IMR-90 (cell line): ENCODE measurements around the gene GDPD3. TPM values are rescaled to one million over a fixed set of nuclear protein-coding genes. Genes with fewer than 3 reads are reported as not detected.

Experiments
- ATAC-seq: fragments of 200-7000 bp; cut with Tn5 transposase; 2 replicates; pipeline ENCODE4 v1.9.1; 2020; ENCODE audit warnings: low read depth, mild to moderate bottlenecking, moderate library complexity
- BruUV-seq: library from RNA; stranded (reverse); fragments of 400-500 nt; replicated peaks from 2 replicates; lab custom pipeline; 2021; lab: Mats Ljungman, UMichigan
- CTCF ChIA-PET: fragments of 300-600 bp; formaldehyde crosslinking; extraction: SDS; loops from one replicate; lab custom pipeline; 2021; ENCODE audit warnings: antibody characterized with exemption; lab: Yijun Ruan, JAX
- POLR2A ChIA-PET: fragments of 300-600 bp; sonication (Branson Sonifier 250); formaldehyde crosslinking; loops from one replicate; lab custom pipeline; 2022; ENCODE audit warnings: antibody characterized with exemption; ENCODE audit not compliant: unreplicated experiment; lab: Charles Lee
- DNase-seq: peaks from one replicate; pipeline ENCODE4 v3.0.0; 2013
- H2AFZ ChIP-seq: replicated peaks from 2 replicates; pipeline ENCODE3; 2013; ENCODE audit warnings: low read length, mild to moderate bottlenecking; ENCODE audit not compliant: poor library complexity
- H2AK5ac ChIP-seq: 2 replicates; pipeline ENCODE4 v1.6.1; 2013; ENCODE audit warnings: low read depth, low read length, inconsistent platforms
- H2AK9ac ChIP-seq: replicated peaks from 2 replicates; pipeline ENCODE3; 2013; ENCODE audit warnings: mild to moderate bottlenecking, low read depth, low read length, moderate library complexity; ENCODE audit not compliant: poor library complexity
- H2BK120ac ChIP-seq: 2 replicates; pipeline ENCODE4 v1.6.1; 2013; ENCODE audit warnings: low read depth, low read length, inconsistent platforms
- H2BK15ac ChIP-seq: 3 replicates; pipeline ENCODE4 v1.6.1; 2013; ENCODE audit warnings: low read depth, low read length, inconsistent platforms
- H2BK20ac ChIP-seq: 2 replicates; pipeline ENCODE4 v1.6.1; 2013; ENCODE audit warnings: low read depth, mild to moderate bottlenecking, inconsistent platforms, low read length, moderate library complexity
- H2BK5ac ChIP-seq: 2 replicates; pipeline ENCODE4 v1.6.1; 2013; ENCODE audit warnings: mild to moderate bottlenecking, low read depth, low read length, inconsistent platforms; ENCODE audit not compliant: poor library complexity, severe bottlenecking
- H3K14ac ChIP-seq: replicated peaks from 2 replicates; pipeline ENCODE4 v1.6.1; 2013; ENCODE audit warnings: low read depth, low read length, inconsistent platforms
- H3K18ac ChIP-seq: 2 replicates; pipeline ENCODE4 v1.6.1; 2013; ENCODE audit warnings: low read depth, low read length, control low read depth
- H3K23ac ChIP-seq: 2 replicates; pipeline ENCODE4 v1.6.1; 2013; ENCODE audit warnings: low read depth, low read length, inconsistent platforms
- H3K27ac ChIP-seq: 2 replicates; pipeline ENCODE4 v1.5.1; 2013; ENCODE audit warnings: mild to moderate bottlenecking, control low read depth, low read length; ENCODE audit not compliant: insufficient read depth
- H3K27me3 ChIP-seq: 2 replicates; pipeline ENCODE4 v1.6.1; 2013; ENCODE audit warnings: low read length; ENCODE audit not compliant: control insufficient read depth, insufficient read depth
- H3K36me3 ChIP-seq: 2 replicates; pipeline ENCODE4 v1.6.1; 2013; ENCODE audit warnings: low read length, mixed read lengths; ENCODE audit not compliant: control insufficient read depth, insufficient read depth
- H3K4ac ChIP-seq: 2 replicates; pipeline ENCODE4 v1.6.1; 2013; ENCODE audit warnings: low read depth, low read length, inconsistent platforms
- H3K4me1 ChIP-seq: 2 replicates; pipeline ENCODE4 v1.6.1; 2013; ENCODE audit warnings: low read length, mixed read lengths; ENCODE audit not compliant: control insufficient read depth, insufficient read depth
- H3K4me2 ChIP-seq: 2 replicates; pipeline ENCODE4 v1.6.1; 2013; ENCODE audit warnings: low read depth, mild to moderate bottlenecking, control low read depth, low read length, moderate library complexity
- H3K4me3 ChIP-seq: 2 replicates; pipeline ENCODE4 v1.5.1; 2013; ENCODE audit warnings: low read depth, mild to moderate bottlenecking, control low read depth, low read length, moderate library complexity; ENCODE audit not compliant: insufficient read depth
- H3K56ac ChIP-seq: 2 replicates; pipeline ENCODE4 v1.6.1; 2013; ENCODE audit warnings: low read length, inconsistent platforms; ENCODE audit not compliant: insufficient read depth; ENCODE audit errors: extremely low read depth
- H3K79me1 ChIP-seq, 2 experiments: 2 replicates each; pipeline ENCODE4 v1.6.1; 2013; ENCODE audit warnings: low read length in 2 of 2, inconsistent platforms in 1 of 2, low read depth in 1 of 2
- H3K9ac ChIP-seq: 2 replicates; pipeline ENCODE4 v1.6.1; 2013; ENCODE audit warnings: low read depth, low read length, control low read depth
- H3K9me1 ChIP-seq: 2 replicates; pipeline ENCODE4 v1.6.1; 2013; ENCODE audit warnings: low read length, inconsistent platforms; ENCODE audit not compliant: insufficient read depth
- H3K9me3 ChIP-seq: 2 replicates; pipeline ENCODE4 v1.6.1; 2013; ENCODE audit warnings: low read length; ENCODE audit not compliant: control insufficient read depth, insufficient read depth
- H4K20me1 ChIP-seq: 2 replicates; pipeline ENCODE4 v1.6.1; 2013; ENCODE audit warnings: low read length, inconsistent platforms; ENCODE audit not compliant: insufficient read depth
- H4K5ac ChIP-seq: 2 replicates; pipeline ENCODE4 v1.6.1; 2013; ENCODE audit warnings: mild to moderate bottlenecking, low read depth, low read length, control low read depth
- H4K8ac ChIP-seq, 2 experiments: 2 replicates each; pipeline ENCODE4 v1.6.1; 2013; ENCODE audit warnings: low read depth in 2 of 2, low read length in 2 of 2, control low read depth in 1 of 2, inconsistent platforms in 1 of 2
- H4K91ac ChIP-seq: 2 replicates; pipeline ENCODE4 v1.6.1; 2013; ENCODE audit warnings: low read depth, low read length, inconsistent platforms; ENCODE audit not compliant: insufficient read depth
- BHLHE40 ChIP-seq: fragments of 150-350 bp; IDR thresholded peaks from 2 replicates; pipeline ENCODE4 v1.6.1; 2016; ENCODE audit warnings: mild to moderate bottlenecking, low read depth, low read length
- CEBPB ChIP-seq: IDR thresholded peaks from 2 replicates; pipeline ENCODE4 v1.6.1; 2012; ENCODE audit warnings: low read depth, low read length, improper control_type of control experiment
- CHD1 ChIP-seq: IDR thresholded peaks from 2 replicates; pipeline ENCODE4 v1.6.1; 2012; ENCODE audit warnings: low read depth, low read length, improper control_type of control experiment
- FOS ChIP-seq: fragments of 150-350 bp; IDR thresholded peaks from 2 replicates; pipeline ENCODE4 v1.6.1; 2016; ENCODE audit warnings: low read depth, low read length
- MAFK ChIP-seq: IDR thresholded peaks from 2 replicates; pipeline ENCODE4 v1.6.1; 2012; ENCODE audit warnings: low read depth, low read length, improper control_type of control experiment
- MAZ ChIP-seq: IDR thresholded peaks from 2 replicates; pipeline ENCODE4 v1.6.1; 2012; ENCODE audit warnings: low read depth, mild to moderate bottlenecking, low read length, improper control_type of control experiment, moderate library complexity, borderline replicate concordance
- MXI1 ChIP-seq: IDR thresholded peaks from 2 replicates; pipeline ENCODE4 v1.6.1; 2012; ENCODE audit warnings: low read depth, mild to moderate bottlenecking, low read length, moderate library complexity, borderline replicate concordance
- POLR2A ChIP-seq: IDR thresholded peaks from 2 replicates; pipeline ENCODE4 v1.6.1; 2012; ENCODE audit warnings: mild to moderate bottlenecking, low read depth, low read length
- RAD21 ChIP-seq: IDR thresholded peaks from 2 replicates; pipeline ENCODE4 v1.6.1; 2012; ENCODE audit warnings: low read length, improper control_type of control experiment
- RCOR1 ChIP-seq: IDR thresholded peaks from 2 replicates; pipeline ENCODE4 v1.6.1; 2012; ENCODE audit warnings: mild to moderate bottlenecking, low read length, improper control_type of control experiment; ENCODE audit not compliant: insufficient replicate concordance
- SMC3 ChIP-seq: fragments of 150-350 bp; IDR thresholded peaks from 2 replicates; pipeline ENCODE4 v1.6.1; 2016; ENCODE audit warnings: low read depth, mild to moderate bottlenecking, antibody characterized with exemption, low read length, moderate library complexity
- WGBS, 2 experiments: methylation state at CpG; one replicate each; pipeline versions ENCODE4 v1.1.5 to v1.1.7; 2013; ENCODE audit warnings: missing lambda C conversion rate in 2 of 2; ENCODE audit not compliant: insufficient read length in 1 of 2; ENCODE audit errors: extremely low coverage in 2 of 2; 5-methylcytosine and 5-hydroxymethylcytosine counted together
- dilution Hi-C: fragments of 300-500 bp; cut with HindIII; formaldehyde crosslinking; loops from one replicate; pipeline ENCODE4 v1.14.3; 2018; ENCODE audit warnings: low sequenced_read_pairs; ENCODE audit not compliant: unreplicated experiment
- in situ Hi-C: fragments of 300-500 bp; cut with MboI; formaldehyde crosslinking; loops from 3 replicates; pipeline ENCODE4 v1.14.3; 2019; ENCODE audit warnings: low sequenced_read_pairs, inconsistent platforms, mixed read lengths
- intact Hi-C: fragments of 100-400 bp; cut with micrococcal nuclease; formaldehyde crosslinking; loops from 2 replicates; pipeline ENCODE4 v1.10.0; 2022
- polyA plus RNA-seq, 3 experiments: library from polyadenylated mRNA; depleted of rRNA; stranded (reverse); fragments of >200 nt; gene quantifications; 2 replicates each; pipeline ENCODE4 v1.2.3, GENCODE V29; 2012; ENCODE audit warnings: low replicate concordance in 1 of 3
- total RNA-seq: library from RNA; depleted of rRNA; stranded (reverse); fragments of >200 nt; gene quantifications from 2 replicates; pipeline ENCODE4 v1.2.3, GENCODE V29; 2012
- TF ChIP-seq, protein P1 (sequence below): fragments of 150-350 bp; IDR thresholded peaks from 2 replicates; pipeline ENCODE4 v1.6.1; 2016; ENCODE audit warnings: low read depth, mild to moderate bottlenecking, low read length, moderate library complexity, borderline replicate concordance
- TF ChIP-seq, protein P2 (sequence below): conservative IDR thresholded peaks from 2 replicates; pipeline ENCODE4 v1.5.1; 2012; ENCODE audit warnings: mild to moderate bottlenecking, low read depth, low read length, improper control_type of control experiment
- TF ChIP-seq, protein P3 (sequence below): fragments of 150-350 bp; IDR thresholded peaks from 2 replicates; pipeline ENCODE4 v1.6.1; 2017; ENCODE audit warnings: mild to moderate bottlenecking, antibody characterized with exemption, low read length, low read depth

Gene GDPD3
- total and polyA plus RNA-seq, 2 of the 4 experiments (the other 2 are of a cell fraction) = under 0.01 to 19.5 TPM

DNA sequence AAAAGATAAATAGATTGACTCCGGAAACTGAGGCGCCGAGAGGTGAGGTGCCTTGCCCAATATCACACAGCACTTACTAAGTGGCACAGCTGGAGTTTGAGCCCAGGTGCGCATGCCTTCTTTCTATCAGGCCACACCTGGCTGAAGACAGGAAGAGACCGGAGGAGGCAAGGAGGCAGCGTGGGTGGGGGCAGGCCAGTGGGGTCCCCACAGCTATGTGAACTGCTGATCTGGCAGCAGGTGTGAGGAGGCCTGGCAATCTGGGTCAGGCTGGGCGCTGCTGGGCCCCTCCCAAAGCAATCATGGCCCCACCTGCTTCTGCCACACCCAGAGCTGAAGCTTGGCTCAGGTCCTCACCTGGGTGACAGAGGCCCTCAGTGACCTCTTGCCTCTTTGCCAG lies 1.9 kb upstream of the GDPD3 start:
- H4K20me1 ChIP-seq = no peaks in the 10 kb centered on the region
- intact Hi-C loops (no loop called here), dilution Hi-C loops (no loop called here), in situ Hi-C loops (no loop called here)
- DNase-seq = no peak
- no peak overlapping the region for H3K23ac ChIP-seq
- H3K14ac ChIP-seq = no peak overlapping the region
- no peak overlapping the region for H2BK120ac ChIP-seq
- H3K79me1 ChIP-seq = no peaks in the 10 kb centered on the region; a peak in 1 of 4 replicates
- no peak overlapping the region for H3K18ac ChIP-seq
- H3K4me2 ChIP-seq = no peak overlapping the region
- H3K4me3 ChIP-seq = no peak overlapping the region
- no peak overlapping the region for H2BK15ac ChIP-seq
- H2AFZ ChIP-seq = no peak overlapping the region
- H3K27ac ChIP-seq = no peak overlapping the region
- WGBS, 2 experiments = no CpG with 5 or more reads among the region's 7 CpGs
- ATAC-seq = no peak
- no peak overlapping the region for H4K8ac ChIP-seq
- peaks cover 3% of the 10 kb centered on the region; the same call in 1 of the 2 replicates for H3K9me1 ChIP-seq
- no peak overlapping the region for H4K91ac ChIP-seq
- no peak overlapping the region for H3K56ac ChIP-seq
- ChIA-PET CTCF (no interaction called here), POLR2A (no interaction called here)
- TF ChIP-seq MAZ (no peak), RAD21 (no peak), MXI1 (no peak), CEBPB (no peak), MAFK (no peak), BHLHE40 (no peak), CHD1 (no peak), POLR2A (no peak), FOS (no peak), RCOR1 (no peak), SMC3 (no peak)
- TF ChIP-seq, protein P1, sequence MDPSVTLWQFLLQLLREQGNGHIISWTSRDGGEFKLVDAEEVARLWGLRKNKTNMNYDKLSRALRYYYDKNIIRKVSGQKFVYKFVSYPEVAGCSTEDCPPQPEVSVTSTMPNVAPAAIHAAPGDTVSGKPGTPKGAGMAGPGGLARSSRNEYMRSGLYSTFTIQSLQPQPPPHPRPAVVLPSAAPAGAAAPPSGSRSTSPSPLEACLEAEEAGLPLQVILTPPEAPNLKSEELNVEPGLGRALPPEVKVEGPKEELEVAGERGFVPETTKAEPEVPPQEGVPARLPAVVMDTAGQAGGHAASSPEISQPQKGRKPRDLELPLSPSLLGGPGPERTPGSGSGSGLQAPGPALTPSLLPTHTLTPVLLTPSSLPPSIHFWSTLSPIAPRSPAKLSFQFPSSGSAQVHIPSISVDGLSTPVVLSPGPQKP = no peak
- TF ChIP-seq, protein P2, sequence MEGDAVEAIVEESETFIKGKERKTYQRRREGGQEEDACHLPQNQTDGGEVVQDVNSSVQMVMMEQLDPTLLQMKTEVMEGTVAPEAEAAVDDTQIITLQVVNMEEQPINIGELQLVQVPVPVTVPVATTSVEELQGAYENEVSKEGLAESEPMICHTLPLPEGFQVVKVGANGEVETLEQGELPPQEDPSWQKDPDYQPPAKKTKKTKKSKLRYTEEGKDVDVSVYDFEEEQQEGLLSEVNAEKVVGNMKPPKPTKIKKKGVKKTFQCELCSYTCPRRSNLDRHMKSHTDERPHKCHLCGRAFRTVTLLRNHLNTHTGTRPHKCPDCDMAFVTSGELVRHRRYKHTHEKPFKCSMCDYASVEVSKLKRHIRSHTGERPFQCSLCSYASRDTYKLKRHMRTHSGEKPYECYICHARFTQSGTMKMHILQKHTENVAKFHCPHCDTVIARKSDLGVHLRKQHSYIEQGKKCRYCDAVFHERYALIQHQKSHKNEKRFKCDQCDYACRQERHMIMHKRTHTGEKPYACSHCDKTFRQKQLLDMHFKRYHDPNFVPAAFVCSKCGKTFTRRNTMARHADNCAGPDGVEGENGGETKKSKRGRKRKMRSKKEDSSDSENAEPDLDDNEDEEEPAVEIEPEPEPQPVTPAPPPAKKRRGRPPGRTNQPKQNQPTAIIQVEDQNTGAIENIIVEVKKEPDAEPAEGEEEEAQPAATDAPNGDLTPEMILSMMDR = no peak
- TF ChIP-seq, protein P3, sequence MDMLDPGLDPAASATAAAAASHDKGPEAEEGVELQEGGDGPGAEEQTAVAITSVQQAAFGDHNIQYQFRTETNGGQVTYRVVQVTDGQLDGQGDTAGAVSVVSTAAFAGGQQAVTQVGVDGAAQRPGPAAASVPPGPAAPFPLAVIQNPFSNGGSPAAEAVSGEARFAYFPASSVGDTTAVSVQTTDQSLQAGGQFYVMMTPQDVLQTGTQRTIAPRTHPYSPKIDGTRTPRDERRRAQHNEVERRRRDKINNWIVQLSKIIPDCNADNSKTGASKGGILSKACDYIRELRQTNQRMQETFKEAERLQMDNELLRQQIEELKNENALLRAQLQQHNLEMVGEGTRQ = no peak
- no peak overlapping the region for H3K4ac ChIP-seq
- H3K27me3 ChIP-seq = no peaks in the 10 kb centered on the region
- H3K9ac ChIP-seq = no peak overlapping the region
- H3K4me1 ChIP-seq = no peaks in the 10 kb centered on the region; the same call in 1 of the 2 replicates
- no peaks in the 10 kb centered on the region for H3K9me3 ChIP-seq
- no peak overlapping the region for H2AK5ac ChIP-seq
- H4K5ac ChIP-seq = no peak overlapping the region
- H3K36me3 ChIP-seq = peaks cover 48% of the 10 kb centered on the region
- H2BK20ac ChIP-seq = no peak overlapping the region
- BruUV-seq = no TSS peak
- no peak overlapping the region for H2AK9ac ChIP-seq
- H2BK5ac ChIP-seq = no peak overlapping the region
